Activated effector memory CD4-positive, alpha-beta T cell treated with Interleukin-2 at 50 U/mL for 16 hours (primary cell): ENCODE measurements around the gene TXNDC9.
"Not testable (repeated sequence)": the region's sequence is repeated elsewhere in the genome, so short reads cannot be mapped to it uniquely, and the experiment has no call there.

Source experiments
- DNase-seq: peaks from one replicate; pipeline ENCODE4 v3.0.0-alpha.2; 2020

The TXNDC9 gene

DNA sequence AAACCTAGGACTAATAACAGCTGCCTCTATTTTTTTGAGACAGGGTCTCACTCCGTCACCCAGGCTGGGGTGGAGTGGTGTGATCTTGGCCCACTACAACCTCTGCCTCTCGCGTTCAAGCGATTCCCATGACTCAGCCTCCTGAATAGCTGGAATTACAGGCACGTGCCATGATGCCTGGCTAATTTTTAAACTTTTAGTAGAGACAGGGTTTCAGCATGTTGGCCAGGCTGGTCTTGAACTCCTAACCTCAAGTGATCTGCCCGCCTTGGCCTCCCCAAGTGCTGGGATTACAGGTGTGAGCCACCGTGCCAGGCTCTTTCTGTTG is 18.3 kb downstream of the TXNDC9 start:
- not testable (repeated sequence) for DNase-seq

- DNase-seq, result no peak
Measured at GRCh38 chr2:99317161-99317872, 18.8 kb downstream of the TXNDC9 start.

GRCh38 chr2:99301097-99301496 is 35.0 kb downstream of the TXNDC9 start, which contains the start of gene LYG1:
TSS of gene LYG1 (minus strand) at chr2:99301197. CDS start at chr2:99295670, 5,527 bp downstream.
- not testable (repeated sequence) for DNase-seq

GRCh38 chr2:99299580-99299979 is 36.6 kb downstream of the TXNDC9 start:
- DNase-seq, result no peak

- no peak for DNase-seq
Measured at GRCh38 chr2:99297994-99298393, 38.1 kb downstream of the TXNDC9 start.

DNA sequence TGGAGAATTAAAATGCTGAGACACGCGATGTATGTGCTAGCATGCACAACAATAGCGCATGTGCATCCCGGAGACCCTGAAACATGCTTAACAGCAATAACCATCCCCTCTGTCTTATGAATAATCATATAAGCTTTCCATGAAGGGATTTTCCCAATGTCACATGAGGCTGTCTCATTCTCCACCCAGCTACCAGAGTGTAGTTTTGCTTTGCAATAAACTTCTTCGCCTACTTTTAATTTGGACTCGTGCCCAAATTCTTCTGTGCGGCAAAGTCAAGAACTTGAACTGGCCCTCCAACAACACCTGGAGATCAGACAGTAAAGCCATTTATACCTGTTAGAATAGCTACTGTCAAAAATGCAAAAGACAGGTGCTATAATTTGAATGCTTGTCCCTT is 50.6 kb downstream of the TXNDC9 start:
- no peak for DNase-seq

- no peak for DNase-seq
Measured at GRCh38 chr2:99279969-99280695, 56.0 kb downstream of the TXNDC9 start.

- DNase-seq, result no peak
Measured at GRCh38 chr2:99278793-99279291, 57.3 kb downstream of the TXNDC9 start.

GRCh38 chr2:99278195-99278765 is 57.9 kb downstream of the TXNDC9 start:
- not testable (repeated sequence) for DNase-seq

- no peak for DNase-seq
Measured at GRCh38 chr2:99275882-99276281, 60.3 kb downstream of the TXNDC9 start.
